DND-41 (cell line): ENCODE results near the gene MVB12B.

Source experiments
- ATAC-seq: fragments of 200-7000 bp; cut with Tn5 transposase; 3 replicates; pipeline ENCODE4 v1.9.1; 2021; ENCODE audit warnings: low read depth; ENCODE audit not compliant: insufficient read depth
- DNase-seq: peaks from one replicate; pipeline ENCODE4 v3.0.0-alpha.2; 2020
- H2AFZ ChIP-seq: 2 replicates; pipeline ENCODE4 v1.6.0; 2012; ENCODE audit warnings: low read depth, low read length
- H3K27ac ChIP-seq: 2 replicates; pipeline ENCODE4 v1.5.1; 2012; ENCODE audit warnings: low read length, inconsistent platforms
- H3K27me3 ChIP-seq: fragments of 200-600 bp; sonication (generic); 2 replicates; pipeline ENCODE4 v1.6.0; 2012; ENCODE audit warnings: low read length, mild to moderate bottlenecking, inconsistent platforms; ENCODE audit not compliant: insufficient read depth, poor library complexity
- H3K36me3 ChIP-seq: 2 replicates; pipeline ENCODE4 v1.5.1; 2012; ENCODE audit warnings: low read length, inconsistent platforms; ENCODE audit not compliant: insufficient read depth
- H3K4me1 ChIP-seq: 2 replicates; pipeline ENCODE4 v1.5.1; 2012; ENCODE audit warnings: mild to moderate bottlenecking, low read length; ENCODE audit not compliant: insufficient read depth
- H3K4me2 ChIP-seq: 2 replicates; pipeline ENCODE4 v1.6.0; 2012; ENCODE audit warnings: mild to moderate bottlenecking, moderate library complexity, low read length, inconsistent platforms; ENCODE audit not compliant: insufficient read depth
- H3K4me3 ChIP-seq, 2 experiments: fragments of 200-600 bp in 1 of 2; shearing (Covaris generic) in 1 of 2; 2 replicates each; pipeline ENCODE4 v1.5.1; 2012 to 2016; ENCODE audit warnings: inconsistent platforms in 2 of 2, low read length in 2 of 2, mild to moderate bottlenecking in 2 of 2, low read depth in 1 of 2, moderate library complexity in 1 of 2
- H3K79me2 ChIP-seq: 2 replicates; pipeline ENCODE4 v1.6.0; 2012; ENCODE audit warnings: low read length, inconsistent platforms; ENCODE audit not compliant: insufficient read depth
- H3K9ac ChIP-seq: 2 replicates; pipeline ENCODE4 v1.6.0; 2012; ENCODE audit warnings: low read depth, mild to moderate bottlenecking, inconsistent platforms, low read length, moderate library complexity
- H3K9me3 ChIP-seq: 2 replicates; pipeline ENCODE4 v1.5.1; 2012; ENCODE audit warnings: low read length, moderate library complexity, mild to moderate bottlenecking, inconsistent platforms; ENCODE audit not compliant: insufficient read depth, severe bottlenecking
- H4K20me1 ChIP-seq: 2 replicates; pipeline ENCODE4 v1.6.0; 2012; ENCODE audit warnings: low read length; ENCODE audit not compliant: insufficient read depth
- EZH2 ChIP-seq: IDR thresholded peaks from 3 replicates; pipeline ENCODE4 v1.6.1; 2012; ENCODE audit warnings: borderline replicate concordance, low read depth, mild to moderate bottlenecking, moderate library complexity, low read length, inconsistent platforms; ENCODE audit not compliant: severe bottlenecking
- TF ChIP-seq, protein P1 (sequence below): IDR thresholded peaks from 2 replicates; pipeline ENCODE4 v1.5.1; 2012; ENCODE audit warnings: borderline replicate concordance, low read length, moderate library complexity, mild to moderate bottlenecking; ENCODE audit not compliant: poor library complexity, severe bottlenecking; ENCODE audit errors: extremely low read depth

The MVB12B gene

DNA sequence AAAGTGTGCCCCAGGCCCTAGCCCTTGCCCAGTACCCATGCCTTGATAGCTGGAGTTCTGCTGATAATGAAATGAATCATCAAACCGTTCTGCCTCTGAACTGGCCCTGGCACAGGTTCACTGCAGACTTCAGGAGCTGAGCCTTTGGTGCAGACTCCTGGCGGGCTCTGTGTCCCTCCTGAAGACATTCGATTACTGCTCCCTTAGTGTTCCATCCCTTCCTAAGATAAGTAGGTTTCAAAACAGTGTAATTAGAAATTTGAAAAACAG, 97.2 kb downstream of the MVB12B start:
- DNase-seq: no peak
- Histone ChIP-seq H4K20me1 (peaks cover 5% of the 10 kb centered on the region; the same call in 1 of the 2 replicates), H3K4me2 (no peak overlapping the region), H3K9ac (no peak overlapping the region), H3K9me3 (no peaks in the 10 kb centered on the region), H3K27ac (no peak overlapping the region), H3K4me3 (no peak overlapping the region), H2AFZ (no peak overlapping the region), H3K4me1 (no peaks in the 10 kb centered on the region), H3K36me3 (no peaks in the 10 kb centered on the region), H3K79me2 (no peaks in the 10 kb centered on the region), H3K27me3 (no peaks in the 10 kb centered on the region)
- no peak for TF ChIP-seq EZH2
- TF ChIP-seq, protein P1, sequence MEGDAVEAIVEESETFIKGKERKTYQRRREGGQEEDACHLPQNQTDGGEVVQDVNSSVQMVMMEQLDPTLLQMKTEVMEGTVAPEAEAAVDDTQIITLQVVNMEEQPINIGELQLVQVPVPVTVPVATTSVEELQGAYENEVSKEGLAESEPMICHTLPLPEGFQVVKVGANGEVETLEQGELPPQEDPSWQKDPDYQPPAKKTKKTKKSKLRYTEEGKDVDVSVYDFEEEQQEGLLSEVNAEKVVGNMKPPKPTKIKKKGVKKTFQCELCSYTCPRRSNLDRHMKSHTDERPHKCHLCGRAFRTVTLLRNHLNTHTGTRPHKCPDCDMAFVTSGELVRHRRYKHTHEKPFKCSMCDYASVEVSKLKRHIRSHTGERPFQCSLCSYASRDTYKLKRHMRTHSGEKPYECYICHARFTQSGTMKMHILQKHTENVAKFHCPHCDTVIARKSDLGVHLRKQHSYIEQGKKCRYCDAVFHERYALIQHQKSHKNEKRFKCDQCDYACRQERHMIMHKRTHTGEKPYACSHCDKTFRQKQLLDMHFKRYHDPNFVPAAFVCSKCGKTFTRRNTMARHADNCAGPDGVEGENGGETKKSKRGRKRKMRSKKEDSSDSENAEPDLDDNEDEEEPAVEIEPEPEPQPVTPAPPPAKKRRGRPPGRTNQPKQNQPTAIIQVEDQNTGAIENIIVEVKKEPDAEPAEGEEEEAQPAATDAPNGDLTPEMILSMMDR: no peak
- ATAC-seq: no peak

DNA sequence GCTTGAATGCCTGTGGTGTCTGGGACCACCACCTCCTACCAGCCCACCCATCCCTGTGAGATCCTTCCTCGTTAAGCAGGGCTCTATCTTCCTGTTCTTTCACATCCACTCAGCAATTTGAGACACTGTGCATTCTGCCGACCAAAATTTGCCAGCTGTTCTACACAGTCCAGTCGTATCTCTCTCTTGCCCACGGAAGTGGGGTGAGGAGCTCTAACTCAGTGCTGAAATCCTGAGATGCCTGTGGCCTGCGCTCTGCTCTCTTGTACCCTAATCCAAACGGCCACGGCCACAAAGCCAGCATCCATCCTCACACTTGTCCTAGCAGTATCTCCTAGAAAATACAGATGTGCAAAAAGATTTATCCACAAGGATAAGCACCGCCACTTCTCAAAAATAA, 97.9 kb downstream of the MVB12B start:
- no peak overlapping the region for H3K4me2 ChIP-seq
- no peaks in the 10 kb centered on the region for H3K79me2 ChIP-seq
- H3K4me1 ChIP-seq: no peaks in the 10 kb centered on the region
- H3K4me3 ChIP-seq: no peak overlapping the region
- H3K36me3 ChIP-seq: no peaks in the 10 kb centered on the region
- H3K9me3 ChIP-seq: no peaks in the 10 kb centered on the region
- no peak for TF ChIP-seq EZH2
- TF ChIP-seq, protein P1: no peak
- H3K9ac ChIP-seq: no peak overlapping the region
- H4K20me1 ChIP-seq: peaks cover 3% of the 10 kb centered on the region; the same call in 1 of the 2 replicates
- H3K27ac ChIP-seq: no peak overlapping the region
- DNase-seq (no peak), ATAC-seq (no peak)
- H2AFZ ChIP-seq: no peak overlapping the region
- no peaks in the 10 kb centered on the region for H3K27me3 ChIP-seq

DNA sequence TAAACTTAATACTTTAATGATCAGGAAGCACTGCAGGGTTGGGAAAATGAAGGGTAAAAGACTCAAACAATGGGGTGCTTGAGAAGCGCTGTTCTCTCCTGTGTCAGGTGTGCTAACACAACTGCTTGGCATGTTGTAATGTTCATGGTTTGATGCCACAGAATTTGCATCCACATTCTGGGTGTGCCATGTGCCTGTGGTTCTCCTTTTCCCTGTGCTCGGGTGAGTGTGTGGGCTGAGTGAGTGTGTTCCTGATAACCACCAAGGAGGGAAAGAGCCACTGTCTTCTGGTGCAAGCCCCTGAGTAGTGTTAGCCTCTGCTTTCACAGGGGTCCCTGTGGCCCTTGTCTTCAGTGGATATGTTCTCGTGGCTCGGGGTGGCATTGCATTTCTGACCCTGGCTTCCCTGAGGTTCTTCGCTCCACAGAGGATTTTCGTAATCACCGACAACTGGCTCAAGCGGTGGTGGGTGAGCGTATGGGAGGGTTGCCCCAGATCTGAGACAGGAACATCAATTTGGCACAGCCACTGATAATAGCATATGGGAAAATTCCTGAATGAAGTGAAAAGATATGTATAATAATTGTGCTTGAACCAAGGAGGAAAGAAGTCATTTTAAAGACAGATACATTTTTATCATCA, 102.0 kb downstream of the MVB12B start:
- no peaks in the 10 kb centered on the region for H3K79me2 ChIP-seq
- no peaks in the 10 kb centered on the region for H3K4me1 ChIP-seq
- H2AFZ ChIP-seq: no peak overlapping the region
- DNase-seq (no peak), ATAC-seq (no peak)
- no peak overlapping the region for H3K4me2 ChIP-seq
- TF ChIP-seq EZH2: no peak
- TF ChIP-seq, protein P1: no peak
- H3K4me3 ChIP-seq: no peak overlapping the region
- no peak overlapping the region for H3K27ac ChIP-seq
- H3K9me3 ChIP-seq: no peaks in the 10 kb centered on the region
- no peaks in the 10 kb centered on the region for H3K27me3 ChIP-seq
- H4K20me1 ChIP-seq: peaks cover 3% of the 10 kb centered on the region; the same call in 1 of the 2 replicates
- H3K36me3 ChIP-seq: no peaks in the 10 kb centered on the region
- H3K9ac ChIP-seq: no peak overlapping the region
